Fibroblast of gingiva (primary cell): ENCODE measurements around the gene LIN54.
"Not testable (repeated sequence)": the region's sequence is repeated elsewhere in the genome, so short reads cannot be mapped to it uniquely, and the experiment has no call there.

ENCODE experiments used
- DNase-seq: peaks from one replicate; pipeline ENCODE4 v3.0.0-alpha.2; 2011; ENCODE audit warnings: low read depth

Gene LIN54

DNA sequence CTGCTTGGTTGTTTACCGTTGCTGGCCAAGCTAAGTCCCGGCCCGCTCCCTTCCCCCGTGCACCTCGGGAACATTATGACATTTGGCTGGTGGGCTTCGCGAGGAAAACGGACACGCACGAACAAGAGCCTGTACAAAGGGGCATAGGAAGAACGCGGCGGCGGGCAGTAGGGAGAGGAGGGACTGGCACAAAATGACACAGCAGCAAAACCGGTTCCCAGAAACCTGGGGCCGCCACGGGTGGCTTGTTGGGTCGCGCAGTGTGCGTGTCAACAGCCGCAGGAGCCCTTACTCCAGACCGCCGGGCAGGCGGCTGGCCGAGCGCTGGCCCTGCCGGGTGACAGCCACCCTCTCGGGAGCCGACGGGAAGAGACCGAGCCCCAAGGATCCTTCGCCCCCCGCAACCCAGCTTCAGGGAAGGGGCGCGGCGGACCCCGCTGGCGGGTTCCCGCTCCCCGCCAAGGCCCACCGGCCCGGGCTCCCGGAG lies 1.6 kb upstream of the LIN54 start:
- no peak for DNase-seq

DNA sequence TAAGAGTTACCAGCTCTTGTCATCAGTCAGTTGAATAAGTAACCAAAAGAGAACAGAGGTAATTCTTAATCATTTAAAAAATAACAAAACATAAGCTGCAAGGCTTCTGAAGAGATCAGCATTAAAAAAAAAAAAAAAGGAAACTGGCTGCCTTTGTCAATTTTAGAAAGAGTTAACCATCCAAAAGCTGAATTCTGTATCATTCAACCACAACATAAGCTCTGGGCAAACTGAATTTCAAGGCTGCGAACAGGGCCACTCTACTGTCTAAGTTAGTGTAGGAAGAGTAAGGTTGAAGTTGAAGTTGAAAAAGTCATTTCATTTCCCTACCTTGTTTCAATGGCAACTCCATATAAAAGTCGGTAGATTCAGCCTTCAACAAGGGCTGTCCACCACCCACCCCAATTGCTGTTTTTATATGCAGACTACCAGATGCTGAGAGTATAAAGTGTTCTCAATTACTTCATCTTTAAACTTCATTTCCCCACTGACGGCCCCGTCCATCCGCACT lies 1.1 kb upstream of the LIN54 start:
- no peak for DNase-seq

DNA sequence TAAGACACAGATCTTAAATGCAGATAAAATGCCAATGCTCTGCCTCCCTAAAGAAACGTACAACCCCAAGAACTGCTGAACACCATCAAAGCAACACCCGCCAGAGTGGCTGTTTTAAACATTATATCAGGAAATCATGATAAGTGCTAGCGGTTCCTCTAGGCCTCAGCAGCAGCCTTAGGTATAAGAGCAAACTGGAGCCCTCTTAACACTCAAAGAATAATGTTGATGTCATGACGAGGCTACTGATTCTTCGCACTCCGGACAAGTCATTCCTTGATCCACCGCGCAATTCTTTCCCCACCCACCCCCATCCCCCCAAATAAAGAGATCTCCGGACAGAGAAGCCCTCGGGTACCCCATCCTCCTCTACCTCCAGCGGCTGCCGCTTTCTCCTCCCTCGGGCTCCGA lies 507 bp downstream of the LIN54 start:
- DNase-seq, result peak; percentile 21

DNA sequence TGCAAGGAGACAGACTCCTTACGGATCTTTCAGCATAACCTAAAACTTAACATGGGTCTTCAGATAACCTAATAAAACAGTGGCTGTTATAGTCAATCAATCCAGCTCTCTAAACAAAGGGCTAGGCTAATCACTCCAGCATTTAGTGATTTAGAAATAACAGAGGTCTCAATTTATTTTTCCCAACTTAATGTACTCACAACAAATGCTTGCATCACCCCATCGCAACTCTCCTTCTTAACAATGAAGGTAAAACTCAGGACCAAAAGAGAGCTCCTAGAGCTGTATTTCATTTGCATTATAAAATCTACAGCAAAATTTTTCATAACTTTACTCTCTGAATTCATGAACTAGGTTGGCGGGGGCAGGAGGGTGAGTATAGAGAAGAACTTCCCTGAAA lies 1.1 kb downstream of the LIN54 start:
- peak; percentile 41 for DNase-seq

DNA sequence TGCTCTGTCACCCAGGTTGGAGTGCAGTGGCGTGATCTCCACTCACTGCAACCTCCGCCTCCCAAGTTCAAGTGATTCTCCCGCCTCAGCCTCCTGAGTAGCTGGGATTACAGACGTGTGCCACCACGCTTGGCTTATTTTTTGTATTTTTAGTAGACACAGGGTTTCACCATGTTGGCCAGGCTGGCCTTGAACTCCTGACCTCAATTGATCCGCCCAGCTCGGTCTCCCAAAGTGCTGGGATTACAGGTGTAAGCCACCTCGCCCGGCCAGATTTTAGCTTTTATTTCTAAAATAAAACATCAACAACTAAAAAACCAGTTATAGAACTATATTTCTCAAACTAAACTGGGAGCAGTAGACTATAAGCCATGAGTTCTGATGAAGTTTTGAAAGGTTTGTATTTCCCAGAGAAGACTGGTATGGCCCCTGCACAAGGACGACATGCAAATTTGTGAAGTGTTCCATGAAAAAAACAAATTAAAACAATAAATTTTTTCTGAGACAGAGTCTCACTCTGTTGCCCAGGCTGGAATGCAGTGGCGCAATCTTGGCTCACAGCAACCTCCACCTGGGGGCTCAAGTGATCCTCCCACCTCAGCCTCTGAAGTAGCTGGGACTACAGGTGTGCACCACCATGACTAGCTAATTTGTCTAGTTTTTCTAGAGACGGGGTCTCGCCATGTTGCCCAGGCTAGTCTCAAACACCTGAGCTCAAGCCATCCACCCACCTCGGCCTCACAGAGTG lies 7.4 kb downstream of the LIN54 start:
- not testable (repeated sequence) for DNase-seq

DNA sequence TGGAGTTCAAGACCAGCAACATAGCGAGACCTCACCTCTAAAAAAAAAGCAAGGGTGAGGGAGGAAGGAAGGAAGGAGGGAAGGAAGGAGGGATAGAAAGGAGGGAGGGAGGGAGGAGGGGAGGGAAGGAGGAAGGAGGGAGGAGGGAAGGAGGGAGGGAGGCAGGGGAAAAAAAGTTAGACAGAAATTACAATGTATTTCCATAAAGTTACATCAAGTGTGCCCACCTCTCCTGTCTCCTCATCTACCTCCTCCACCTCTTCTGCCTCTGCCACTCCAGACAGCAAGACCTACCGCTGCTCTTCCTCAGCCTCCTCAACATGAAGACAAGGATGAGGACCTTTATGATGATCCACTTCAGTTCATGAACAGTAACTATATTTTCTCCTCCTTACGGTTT lies 8.3 kb downstream of the LIN54 start:
- DNase-seq, result no peak

DNA sequence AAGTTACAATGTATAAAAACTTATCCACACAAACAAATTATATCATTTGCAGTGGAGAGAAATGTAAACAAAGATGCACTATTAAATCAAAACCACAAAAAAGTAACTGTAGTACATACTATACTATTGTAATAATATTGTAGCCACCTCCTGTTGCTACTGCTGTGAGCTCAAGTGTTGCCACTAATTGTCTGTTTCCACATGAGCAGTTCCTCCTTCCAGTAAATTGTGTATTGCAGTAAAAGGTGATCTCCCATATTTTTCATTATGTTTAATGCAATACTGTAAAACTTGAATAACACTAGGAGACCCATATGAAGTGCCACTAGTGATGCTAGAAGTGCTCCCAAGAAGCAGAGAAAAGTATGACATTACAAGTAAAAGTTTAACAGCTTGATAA lies 11.7 kb downstream of the LIN54 start:
- no peak for DNase-seq

DNA sequence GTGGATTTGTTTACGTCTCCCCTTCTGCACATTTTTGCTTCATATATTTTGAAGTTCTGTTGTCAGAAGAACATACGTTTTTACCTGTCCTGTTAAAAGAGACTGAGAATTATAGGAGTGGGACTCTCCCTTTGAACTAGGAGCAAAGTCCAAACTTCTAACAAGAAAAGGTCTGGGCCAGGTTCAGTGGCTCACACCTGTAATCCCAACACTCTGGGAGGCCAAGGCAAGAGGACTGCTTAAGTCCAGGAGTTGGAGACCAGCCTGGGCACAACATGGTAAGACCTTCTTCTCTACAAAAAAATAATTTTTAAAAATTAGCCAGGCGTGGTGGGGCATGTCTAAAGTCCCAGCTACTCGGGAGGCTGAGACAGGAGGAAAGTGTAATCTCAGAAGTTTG lies 15.8 kb downstream of the LIN54 start:
- no peak for DNase-seq

DNA sequence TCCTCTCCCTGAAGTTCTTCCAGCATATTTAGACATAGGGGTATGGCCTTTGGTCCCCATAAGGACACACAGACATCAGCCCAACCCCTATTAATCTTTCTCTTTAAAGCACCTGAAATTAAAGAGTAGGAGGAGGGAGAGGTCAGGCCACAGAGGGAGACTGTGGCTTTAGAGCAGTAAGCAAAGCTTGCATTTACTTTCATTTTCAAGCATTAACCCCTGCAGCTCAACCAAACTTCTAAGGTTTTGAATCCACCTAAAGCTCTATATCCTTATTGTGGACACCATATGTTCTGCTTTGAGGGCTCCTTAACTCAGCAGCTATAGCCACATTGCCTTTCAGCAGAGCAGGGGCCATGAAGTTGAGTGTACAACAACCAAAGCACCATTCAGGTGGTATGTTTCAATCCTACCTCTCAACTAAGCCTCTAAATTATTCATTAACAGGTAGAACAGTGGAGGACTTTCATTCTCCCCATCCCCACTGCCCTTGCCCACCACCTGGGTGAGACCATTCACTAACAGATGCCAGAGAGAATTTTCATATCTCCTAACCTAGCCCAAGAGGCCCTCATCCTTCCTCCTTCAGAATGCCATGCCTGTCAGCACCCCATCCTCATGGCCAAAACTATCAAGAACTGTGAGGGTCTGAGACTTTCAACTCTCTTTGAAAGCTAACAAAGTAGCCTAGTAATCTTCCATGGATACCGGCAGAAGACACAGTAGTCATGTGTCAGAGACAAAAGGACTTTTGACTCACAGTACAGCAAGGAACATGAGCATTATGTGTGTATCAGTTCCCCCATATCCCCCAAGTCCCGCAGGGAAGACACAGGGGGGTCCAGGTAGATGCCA lies 20.8 kb downstream of the LIN54 start:
- no peak for DNase-seq

DNA sequence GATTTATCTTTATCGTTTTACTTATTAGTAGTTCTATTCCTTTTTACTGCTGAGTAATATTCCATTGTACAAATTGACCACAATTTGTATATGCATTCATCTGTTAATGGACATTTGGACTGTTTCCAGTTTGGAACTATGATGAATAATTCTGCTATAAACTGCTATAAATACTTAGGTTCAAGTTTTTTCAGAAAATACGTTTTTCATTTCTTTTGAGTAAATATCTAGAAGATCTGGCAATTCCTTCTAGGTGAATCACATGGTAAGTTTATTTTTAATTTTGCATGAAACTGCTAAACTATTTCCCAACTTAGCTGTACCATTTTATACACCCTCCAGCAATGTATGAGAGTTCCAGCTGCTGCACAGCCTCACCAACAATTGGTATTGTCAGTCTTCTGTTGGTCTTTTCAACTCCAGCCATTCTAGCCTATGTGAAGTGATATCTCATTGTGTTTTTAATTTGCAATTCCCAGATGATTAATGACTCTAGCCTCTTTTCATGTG lies 22.2 kb downstream of the LIN54 start:
- DNase-seq, result peak; percentile 91

DNA sequence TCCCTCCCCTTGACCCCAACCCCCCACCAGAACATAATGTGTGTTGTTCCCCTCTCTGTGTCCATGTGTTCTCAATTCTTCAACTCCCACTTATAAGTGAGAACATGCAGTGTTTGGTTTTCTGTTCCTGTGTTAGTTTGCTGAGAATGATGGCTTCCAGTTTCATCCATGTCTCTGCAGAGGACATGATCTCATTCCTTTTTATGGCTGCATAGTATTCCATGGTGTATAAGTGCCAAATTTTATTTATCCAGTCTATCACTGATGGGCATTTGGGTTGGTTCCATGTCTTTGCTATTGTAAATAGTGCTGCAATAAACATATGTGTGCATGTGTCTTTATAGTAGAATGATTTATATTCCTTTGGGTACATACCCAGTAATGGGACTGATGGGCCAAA lies 23.1 kb downstream of the LIN54 start:
- not testable (repeated sequence) for DNase-seq

DNA sequence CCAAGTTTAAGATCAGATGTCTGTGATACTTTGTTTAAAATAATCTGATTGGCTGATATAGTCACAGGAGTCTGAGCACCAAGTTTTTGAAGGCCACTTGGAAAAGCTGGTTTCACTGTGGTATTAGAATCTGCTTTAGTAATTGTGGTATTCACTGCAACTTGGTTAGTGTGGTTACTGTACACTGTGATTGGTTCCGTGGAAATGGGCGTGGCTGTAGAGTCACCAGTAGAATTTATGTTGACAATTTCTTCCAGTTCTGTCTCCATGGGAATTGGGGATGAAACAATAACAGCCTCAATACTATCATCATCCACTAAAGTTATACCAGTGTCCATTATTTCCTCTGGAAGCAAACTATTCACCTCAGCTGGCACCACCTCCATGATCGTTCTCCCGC lies 26.2 kb downstream of the LIN54 start:
- DNase-seq, result peak; percentile 45

DNA sequence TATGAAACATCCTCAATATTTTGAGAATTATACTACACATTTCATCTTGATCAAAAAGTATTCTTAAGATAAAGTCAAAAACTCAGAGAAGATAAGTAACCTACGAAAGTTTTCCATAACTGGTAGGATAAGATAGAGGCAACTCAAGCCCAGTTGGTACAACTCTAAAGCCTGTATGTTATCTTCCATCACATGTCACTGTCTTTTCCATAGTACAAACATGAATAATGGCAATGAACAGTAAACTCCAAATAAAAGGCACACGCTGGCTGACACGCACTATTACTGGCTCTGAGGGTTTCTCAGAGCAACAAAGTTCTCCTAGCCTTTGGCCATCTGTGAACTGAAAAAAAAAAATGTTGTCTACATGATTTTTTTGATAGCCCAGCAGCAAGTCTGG lies 27.2 kb downstream of the LIN54 start:
- DNase-seq, result no peak

DNA sequence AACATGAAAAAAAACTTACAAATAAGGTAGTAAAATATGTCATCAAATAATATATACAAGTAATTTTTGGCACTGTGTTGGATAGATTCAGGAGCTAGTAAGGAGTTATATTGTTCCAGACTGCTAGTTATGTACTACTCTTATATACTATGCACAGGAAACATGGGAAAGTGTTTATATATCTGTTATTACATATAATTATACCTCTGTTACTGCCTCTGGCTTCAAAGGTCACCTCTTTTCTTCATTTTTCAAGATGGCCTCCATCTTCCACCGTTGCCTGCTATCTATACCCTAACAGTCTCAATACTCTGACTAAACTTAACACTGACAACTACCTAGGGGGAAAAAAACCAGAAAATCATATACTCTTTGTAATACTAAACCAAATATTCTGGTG lies 29.5 kb downstream of the LIN54 start:
- no peak for DNase-seq

DNA sequence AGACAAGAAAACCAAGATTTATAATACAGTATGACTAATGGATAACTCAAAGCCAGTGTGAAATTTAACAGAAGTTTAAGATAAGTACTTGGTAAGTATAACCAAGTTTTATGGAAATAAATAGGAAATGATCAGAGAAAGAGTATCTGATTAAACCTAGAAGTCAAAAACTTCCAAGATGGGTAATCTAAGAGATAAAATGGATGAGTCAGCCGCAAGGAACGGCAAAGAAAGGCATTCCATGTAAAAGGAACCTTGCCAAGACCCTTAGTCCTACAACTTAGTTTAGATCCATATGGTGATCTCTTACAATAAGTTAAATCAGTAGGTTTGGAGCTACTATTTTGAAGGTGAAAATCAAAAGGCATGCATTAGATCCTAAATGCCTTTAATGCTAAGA lies 34.8 kb downstream of the LIN54 start:
- no peak for DNase-seq

DNA sequence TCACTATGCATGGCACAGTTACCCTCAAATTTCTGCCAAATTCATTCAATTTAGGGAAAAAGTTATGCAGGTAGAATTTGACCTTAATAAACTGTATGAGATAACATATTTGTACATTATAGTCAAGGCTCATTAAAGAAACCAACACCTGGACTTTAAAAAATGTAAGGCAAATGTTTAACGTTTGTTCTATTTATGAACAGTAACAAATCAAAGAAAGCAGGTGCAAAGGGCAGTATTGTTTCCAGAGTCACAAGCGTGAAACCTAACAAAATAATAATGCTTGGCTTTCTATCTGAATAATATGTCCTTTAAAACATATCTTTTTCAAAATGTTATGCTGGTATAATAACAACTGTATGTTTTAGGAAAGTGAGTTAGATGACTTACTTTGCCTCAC lies 41.2 kb downstream of the LIN54 start:
- DNase-seq, result no peak

DNA sequence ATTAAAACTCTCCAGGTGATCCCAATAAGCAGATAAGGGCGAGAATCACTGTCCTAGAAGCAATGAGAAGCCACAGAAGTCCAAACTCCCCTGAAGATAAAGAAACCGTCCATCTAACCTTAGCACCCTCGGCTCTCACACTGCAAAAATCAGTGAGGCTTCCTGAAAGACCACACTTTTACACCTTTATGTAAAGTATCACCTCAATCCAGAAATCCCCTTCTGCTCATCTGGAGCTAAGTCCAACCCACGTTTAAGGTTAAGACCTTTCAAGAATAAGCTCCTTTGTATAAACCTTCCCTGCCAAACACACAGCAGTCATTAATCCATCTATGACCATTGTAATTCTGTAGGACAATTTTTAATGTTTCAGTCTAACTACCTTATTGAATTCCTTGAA lies 41.7 kb downstream of the LIN54 start:
- DNase-seq, result no peak

DNA sequence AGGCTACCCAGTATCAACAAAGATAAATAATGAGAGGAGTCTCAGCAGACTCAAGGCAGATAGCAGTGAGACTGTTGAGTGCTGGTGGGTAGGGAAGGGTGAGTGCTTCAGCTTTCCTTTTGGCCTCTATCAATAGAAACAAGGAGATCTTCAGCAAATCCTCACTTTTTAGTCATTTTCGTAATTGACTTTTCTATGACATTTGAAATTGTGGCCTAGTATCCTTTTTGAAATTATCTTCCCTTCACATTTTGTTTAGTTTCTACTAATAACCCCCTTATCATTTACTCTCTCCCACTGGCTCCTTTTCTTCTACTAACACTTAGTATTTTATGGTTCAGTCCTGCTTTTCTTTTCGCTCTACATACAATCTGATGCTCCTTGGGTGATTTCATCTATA lies 44.9 kb downstream of the LIN54 start:
- DNase-seq, result no peak

DNA sequence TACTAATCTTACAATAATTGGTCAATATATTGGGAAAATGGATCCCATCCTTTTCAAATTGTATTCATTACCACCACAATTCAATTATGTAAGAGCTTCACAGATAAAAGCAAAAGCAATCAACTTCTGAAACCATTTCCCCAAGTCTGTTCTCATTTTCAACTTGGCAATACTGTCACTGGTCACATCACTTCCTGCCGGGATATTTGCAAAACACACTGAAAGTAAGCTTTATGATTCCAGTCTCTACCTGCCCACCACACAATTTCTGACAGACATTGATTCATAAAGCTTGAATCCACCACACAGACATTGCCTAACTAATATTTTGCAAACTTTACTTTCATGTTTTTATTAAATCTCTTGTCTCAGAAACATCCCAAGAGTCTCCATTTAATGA lies 53.6 kb downstream of the LIN54 start:
- DNase-seq, result no peak

DNA sequence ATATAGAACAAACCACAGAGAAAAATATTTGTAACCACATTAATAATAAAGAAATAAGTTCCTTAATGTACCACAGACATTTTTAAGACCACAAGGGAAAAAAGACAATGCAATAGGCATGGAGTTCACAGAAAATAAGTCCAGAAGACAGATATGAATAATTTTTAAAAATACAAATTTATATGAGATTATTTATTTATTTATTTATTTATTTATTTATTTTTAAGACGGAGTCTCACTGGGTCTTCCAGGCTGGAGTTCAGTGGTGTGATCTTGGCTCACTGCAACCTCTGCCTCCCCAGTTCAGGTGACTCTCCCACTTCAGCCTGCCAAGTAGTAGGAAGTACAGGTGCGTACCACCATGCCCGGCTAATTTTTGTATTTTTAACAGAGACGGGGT lies 56.4 kb downstream of the LIN54 start:
- DNase-seq, result no peak

DNA sequence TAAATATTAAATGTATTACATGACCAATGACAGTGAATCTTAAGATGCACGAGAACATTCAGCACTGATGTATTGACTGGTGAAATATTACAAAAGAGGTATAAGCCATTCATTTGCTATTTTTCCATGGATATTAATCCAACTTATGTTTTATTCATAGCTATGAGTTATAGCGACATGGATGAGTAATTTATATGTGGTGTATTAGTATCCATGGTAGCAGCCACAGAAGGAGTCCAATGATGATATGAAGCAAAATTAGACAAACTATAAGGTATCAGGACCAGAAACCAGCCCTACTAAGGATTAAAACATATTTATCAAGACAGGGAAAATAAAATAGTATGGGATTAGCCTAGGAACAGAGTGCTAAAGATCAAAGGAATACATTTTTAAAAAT lies 59.4 kb downstream of the LIN54 start:
- no peak for DNase-seq

DNA sequence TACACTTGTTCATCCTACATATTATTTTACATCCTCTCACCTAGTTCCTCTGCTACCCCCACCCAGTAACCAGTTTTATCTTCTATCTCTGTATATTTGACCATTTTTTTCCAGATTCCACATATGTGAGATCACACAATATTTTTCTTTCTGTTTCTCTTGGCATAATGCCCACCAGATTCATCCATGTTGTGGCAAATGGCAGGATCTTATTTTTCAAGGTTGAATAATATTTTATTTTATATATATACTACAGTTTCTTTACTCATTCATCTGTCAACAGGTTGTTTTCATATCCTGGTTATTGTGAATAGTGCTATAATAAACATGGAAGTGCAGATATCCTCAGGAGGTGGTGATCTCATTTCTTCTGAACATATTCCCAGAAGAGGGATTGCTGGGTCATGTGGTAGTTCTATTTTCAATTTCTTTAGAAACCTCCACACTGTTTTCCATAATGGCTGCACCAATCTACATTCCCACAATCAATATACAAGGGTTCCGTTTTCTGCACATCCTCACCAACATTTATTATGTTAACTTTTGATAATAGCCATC lies 61.9 kb downstream of the LIN54 start:
- no peak for DNase-seq

DNA sequence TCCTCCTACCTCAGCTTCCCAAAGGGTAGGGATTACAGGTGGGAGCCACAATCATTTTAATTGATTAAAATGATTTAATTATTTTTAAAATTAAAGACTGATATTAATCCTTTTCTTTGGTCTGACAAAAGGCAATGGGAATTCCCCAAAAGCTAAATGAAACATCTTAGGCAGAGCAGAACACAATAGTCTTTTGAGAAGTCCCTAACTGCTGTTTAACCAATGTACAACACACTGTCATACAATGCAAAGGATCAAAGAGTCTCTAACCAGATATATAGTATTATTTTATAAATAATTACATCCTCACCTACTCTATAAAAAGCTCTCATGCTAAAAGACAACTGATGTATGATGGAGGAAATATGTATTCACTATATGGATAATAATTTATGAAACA lies 63.1 kb downstream of the LIN54 start:
- DNase-seq, result no peak
